Measurements from ENCODE around the gene LCN15. TPM values are rescaled to one million over a fixed set of nuclear protein-coding genes. Genes with fewer than 3 reads are reported as not detected.

The LCN15 gene
- total RNA-seq, 1 experiment from 2014 or later = not detected

- no peak overlapping the region for H3K4me3 ChIP-seq (ENCODE audit: low read length)
- H3K9me2 ChIP-seq (replicated peaks; ENCODE audit: insufficient read depth, low read length) = no peaks in the 10 kb centered on the region
- peaks cover 24% of the 10 kb centered on the region for H3K4me1 ChIP-seq (ENCODE audit: low read length)
- H3K79me2 ChIP-seq (ENCODE audit: low read length) = peaks cover 13% of the 10 kb centered on the region
- no peak overlapping the region for H3K4me2 ChIP-seq (ENCODE audit: low read depth, low read length, poor library complexity, severe bottlenecking)
- peaks cover 17% of the 10 kb centered on the region for H3K36me3 ChIP-seq (ENCODE audit: insufficient read depth, low read length)
- no peak overlapping the region for H3K27ac ChIP-seq (ENCODE audit: low read length)
- no peak overlapping the region for H2AFZ ChIP-seq (ENCODE audit: low read length)
- DNase-seq = no peak
- no peaks in the 10 kb centered on the region for H3K27me3 ChIP-seq (ENCODE audit: low read length)
- H3K9me3 ChIP-seq (ENCODE audit: low read length) = no peaks in the 10 kb centered on the region
- H3K9ac ChIP-seq (ENCODE audit: low read length) = no peak overlapping the region
- peaks cover 23% of the 10 kb centered on the region for H4K20me1 ChIP-seq (ENCODE audit: insufficient read depth, low read depth, low read length)
Observed at GRCh38 chr9:136729926-136730325, 34.4 kb downstream of the LCN15 start.

- Histone ChIP-seq H3K79me2 (ENCODE audit: low read length) (peaks cover 13% of the 10 kb centered on the region), H3K27ac (ENCODE audit: low read length) (no peak overlapping the region), H3K4me1 (ENCODE audit: low read length) (peaks cover 24% of the 10 kb centered on the region), H3K36me3 (ENCODE audit: insufficient read depth, low read length) (peaks cover 22% of the 10 kb centered on the region), H4K20me1 (ENCODE audit: insufficient read depth, low read depth, low read length) (peaks cover 26% of the 10 kb centered on the region), H3K27me3 (ENCODE audit: low read length) (no peaks in the 10 kb centered on the region), H3K9me3 (ENCODE audit: low read length) (no peaks in the 10 kb centered on the region), H3K9me2 (replicated peaks; ENCODE audit: insufficient read depth, low read length) (no peaks in the 10 kb centered on the region), H3K4me3 (ENCODE audit: low read length) (no peak overlapping the region), H3K9ac (ENCODE audit: low read length) (peak overlapping the region; percentile 84; the same call in 1 of the 2 replicates), H3K4me2 (ENCODE audit: low read depth, low read length, poor library complexity, severe bottlenecking) (no peak overlapping the region), H2AFZ (ENCODE audit: low read length) (no peak overlapping the region)
- DNase-seq = no peak
Observed at GRCh38 chr9:136729144-136729543, 35.2 kb downstream of the LCN15 start.

DNA sequence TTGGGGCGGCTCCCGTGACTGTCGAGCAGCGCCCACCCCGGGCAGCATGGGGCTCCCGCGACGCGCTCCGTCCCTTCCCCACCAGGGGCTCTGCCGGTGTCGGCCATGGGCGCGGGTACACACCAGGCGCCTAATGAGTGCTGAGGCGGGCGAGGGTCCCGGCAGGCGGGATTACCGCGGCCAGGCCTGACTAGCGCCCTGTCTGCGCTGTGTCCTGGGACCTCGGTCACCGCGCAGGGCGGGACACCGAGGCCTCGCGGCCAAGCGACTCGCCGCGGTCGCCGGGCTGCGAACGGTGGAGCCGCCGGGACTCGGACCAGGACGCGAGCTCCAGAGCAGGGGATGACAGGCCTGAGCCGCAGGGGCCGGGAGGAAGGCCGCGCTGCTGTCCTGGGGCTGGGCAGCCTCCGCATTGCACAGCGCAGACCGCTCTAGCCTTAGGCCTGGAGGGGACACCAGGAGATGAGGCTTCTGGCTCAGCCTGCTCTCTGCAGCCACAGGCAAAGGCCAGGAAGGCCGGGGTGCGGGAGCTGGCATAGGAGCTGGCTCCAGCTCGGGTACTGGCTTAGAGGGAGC, 35.7 kb downstream of the LCN15 start:
- Histone ChIP-seq H4K20me1 (ENCODE audit: insufficient read depth, low read depth, low read length) (peaks cover 30% of the 10 kb centered on the region), H3K4me1 (ENCODE audit: low read length) (peaks cover 24% of the 10 kb centered on the region), H2AFZ (ENCODE audit: low read length) (peak overlapping the region; percentile 91; the same call in 1 of the 2 replicates), H3K36me3 (ENCODE audit: insufficient read depth, low read length) (peaks cover 23% of the 10 kb centered on the region), H3K9ac (ENCODE audit: low read length) (peak overlapping the region; percentile 84), H3K4me2 (ENCODE audit: low read depth, low read length, poor library complexity, severe bottlenecking) (peak overlapping the region; percentile 89), H3K79me2 (ENCODE audit: low read length) (peaks cover 13% of the 10 kb centered on the region), H3K27me3 (ENCODE audit: low read length) (no peaks in the 10 kb centered on the region), H3K27ac (ENCODE audit: low read length) (no peak overlapping the region), H3K4me3 (ENCODE audit: low read length) (peak overlapping the region; percentile 98), H3K9me3 (ENCODE audit: low read length) (no peaks in the 10 kb centered on the region), H3K9me2 (replicated peaks; ENCODE audit: insufficient read depth, low read length) (no peaks in the 10 kb centered on the region)
- DNase-seq = no peak

GRCh38 chr9:136728080-136728547, 36.2 kb downstream of the LCN15 start:
- no peaks in the 10 kb centered on the region for H3K27me3 ChIP-seq (ENCODE audit: low read length)
- no peaks in the 10 kb centered on the region for H3K9me3 ChIP-seq (ENCODE audit: low read length)
- peak overlapping the region; percentile 91; the same call in 1 of the 2 replicates for H2AFZ ChIP-seq (ENCODE audit: low read length)
- peaks cover 24% of the 10 kb centered on the region for H3K4me1 ChIP-seq (ENCODE audit: low read length)
- H3K4me3 ChIP-seq (ENCODE audit: low read length) = peak overlapping the region; percentile 98
- H3K4me2 ChIP-seq (ENCODE audit: low read depth, low read length, poor library complexity, severe bottlenecking) = peak overlapping the region; percentile 89
- peaks cover 30% of the 10 kb centered on the region for H4K20me1 ChIP-seq (ENCODE audit: insufficient read depth, low read depth, low read length)
- H3K79me2 ChIP-seq (ENCODE audit: low read length) = peaks cover 13% of the 10 kb centered on the region
- 0 out of 2 replicates have a peak overlapping the region, but pooled peaks have one; percentile 38 for H3K27ac ChIP-seq (ENCODE audit: low read length)
- H3K9me2 ChIP-seq (replicated peaks; ENCODE audit: insufficient read depth, low read length) = no peaks in the 10 kb centered on the region
- DNase-seq = peak; percentile 96
- peaks cover 23% of the 10 kb centered on the region for H3K36me3 ChIP-seq (ENCODE audit: insufficient read depth, low read length)
- peak overlapping the region; percentile 84 for H3K9ac ChIP-seq (ENCODE audit: low read length)

- Histone ChIP-seq H3K36me3 (ENCODE audit: insufficient read depth, low read length) (peaks cover 23% of the 10 kb centered on the region), H3K27ac (ENCODE audit: low read length) (no peak overlapping the region; the same call in 1 of the 2 replicates), H3K9me3 (ENCODE audit: low read length) (no peaks in the 10 kb centered on the region), H3K9me2 (replicated peaks; ENCODE audit: insufficient read depth, low read length) (no peaks in the 10 kb centered on the region), H3K4me2 (ENCODE audit: low read depth, low read length, poor library complexity, severe bottlenecking) (peak overlapping the region; percentile 89), H3K4me1 (ENCODE audit: low read length) (peaks cover 24% of the 10 kb centered on the region), H3K27me3 (ENCODE audit: low read length) (no peaks in the 10 kb centered on the region), H3K79me2 (ENCODE audit: low read length) (peaks cover 13% of the 10 kb centered on the region), H4K20me1 (ENCODE audit: insufficient read depth, low read depth, low read length) (peaks cover 37% of the 10 kb centered on the region), H3K4me3 (ENCODE audit: low read length) (peak overlapping the region; percentile 98), H2AFZ (ENCODE audit: low read length) (no peak overlapping the region), H3K9ac (ENCODE audit: low read length) (peak overlapping the region; percentile 84)
- DNase-seq = peak; percentile 66
Observed at GRCh38 chr9:136726631-136727191, 37.6 kb downstream of the LCN15 start.

GRCh38 chr9:136726118-136726517, 38.2 kb downstream of the LCN15 start:
- no peaks in the 10 kb centered on the region for H3K9me3 ChIP-seq (ENCODE audit: low read length)
- no peak for DNase-seq
- H3K27ac ChIP-seq (ENCODE audit: low read length) = no peak overlapping the region
- peaks cover 24% of the 10 kb centered on the region for H3K4me1 ChIP-seq (ENCODE audit: low read length)
- peaks cover 37% of the 10 kb centered on the region for H4K20me1 ChIP-seq (ENCODE audit: insufficient read depth, low read depth, low read length)
- no peaks in the 10 kb centered on the region for H3K27me3 ChIP-seq (ENCODE audit: low read length)
- H2AFZ ChIP-seq (ENCODE audit: low read length) = no peak overlapping the region
- H3K79me2 ChIP-seq (ENCODE audit: low read length) = peaks cover 13% of the 10 kb centered on the region
- H3K36me3 ChIP-seq (ENCODE audit: insufficient read depth, low read length) = peaks cover 23% of the 10 kb centered on the region
- no peaks in the 10 kb centered on the region for H3K9me2 ChIP-seq (replicated peaks; ENCODE audit: insufficient read depth, low read length)
- H3K9ac ChIP-seq (ENCODE audit: low read length) = peak overlapping the region; percentile 84; the same call in 1 of the 2 replicates
- peak overlapping the region; percentile 89 for H3K4me2 ChIP-seq (ENCODE audit: low read depth, low read length, poor library complexity, severe bottlenecking)
- peak overlapping the region; percentile 98; the same call in 1 of the 2 replicates for H3K4me3 ChIP-seq (ENCODE audit: low read length)

DNA sequence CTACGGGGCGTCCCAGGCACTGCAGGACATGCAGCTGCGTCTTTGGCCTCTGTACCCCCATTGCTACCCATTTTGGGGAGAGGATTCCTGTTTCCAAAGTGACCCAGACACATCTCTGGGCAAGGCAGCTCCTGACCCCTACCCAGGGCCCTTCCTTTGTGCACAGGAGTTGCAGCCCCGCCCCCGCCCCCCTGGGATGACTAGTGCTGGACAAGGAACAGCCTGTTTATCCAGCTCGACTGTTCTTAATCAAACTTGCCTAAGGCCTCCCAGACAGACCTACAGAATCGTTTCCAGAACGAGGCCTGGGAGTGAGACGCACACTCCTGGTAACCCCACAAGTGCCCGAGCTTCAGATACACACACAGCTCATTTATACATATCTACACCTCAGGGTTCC, 38.7 kb downstream of the LCN15 start:
- Histone ChIP-seq H3K9me3 (ENCODE audit: low read length) (no peaks in the 10 kb centered on the region), H2AFZ (ENCODE audit: low read length) (no peak overlapping the region), H3K27me3 (ENCODE audit: low read length) (no peaks in the 10 kb centered on the region), H3K9ac (ENCODE audit: low read length) (no peak overlapping the region), H3K36me3 (ENCODE audit: insufficient read depth, low read length) (peaks cover 23% of the 10 kb centered on the region), H3K4me3 (ENCODE audit: low read length) (no peak overlapping the region), H3K4me2 (ENCODE audit: low read depth, low read length, poor library complexity, severe bottlenecking) (peak overlapping the region; percentile 89), H3K4me1 (ENCODE audit: low read length) (peaks cover 24% of the 10 kb centered on the region), H3K27ac (ENCODE audit: low read length) (no peak overlapping the region), H3K9me2 (replicated peaks; ENCODE audit: insufficient read depth, low read length) (no peaks in the 10 kb centered on the region), H4K20me1 (ENCODE audit: insufficient read depth, low read depth, low read length) (peaks cover 37% of the 10 kb centered on the region), H3K79me2 (ENCODE audit: low read length) (peaks cover 13% of the 10 kb centered on the region)
- DNase-seq = no peak

- Histone ChIP-seq H3K4me3 (ENCODE audit: low read length) (no peak overlapping the region), H3K36me3 (ENCODE audit: insufficient read depth, low read length) (peaks cover 23% of the 10 kb centered on the region), H3K4me2 (ENCODE audit: low read depth, low read length, poor library complexity, severe bottlenecking) (no peak overlapping the region), H3K9ac (ENCODE audit: low read length) (no peak overlapping the region), H2AFZ (ENCODE audit: low read length) (no peak overlapping the region), H3K9me3 (ENCODE audit: low read length) (no peaks in the 10 kb centered on the region), H3K79me2 (ENCODE audit: low read length) (peaks cover 13% of the 10 kb centered on the region), H3K9me2 (replicated peaks; ENCODE audit: insufficient read depth, low read length) (no peaks in the 10 kb centered on the region), H3K27me3 (ENCODE audit: low read length) (no peaks in the 10 kb centered on the region), H4K20me1 (ENCODE audit: insufficient read depth, low read depth, low read length) (peaks cover 37% of the 10 kb centered on the region), H3K27ac (ENCODE audit: low read length) (no peak overlapping the region), H3K4me1 (ENCODE audit: low read length) (peaks cover 24% of the 10 kb centered on the region)
- DNase-seq = no peak
Observed at GRCh38 chr9:136724772-136725171, 39.5 kb downstream of the LCN15 start.
